Upper lobe of right lung (tissue), 1 donor: ENCODE measurements around the gene BSND. TPM values are rescaled to one million over a fixed set of nuclear protein-coding genes. Genes with fewer than 3 reads are reported as not detected.

Experiments
- ATAC-seq: fragments of 200-7000 bp; cut with Tn5 transposase; one replicate; pipeline ENCODE4 v1.9.1; 2020; ENCODE audit warnings: mild to moderate bottlenecking, moderate library complexity
- DNase-seq: peaks from one replicate; pipeline ENCODE4 v3.0.0-alpha.2; 2020
- H3K27ac ChIP-seq: fragments of 200-600 bp; one replicate; pipeline ENCODE4 v1.8.0; 2022
- H3K27me3 ChIP-seq: fragments of 200-600 bp; one replicate; pipeline ENCODE4 v1.8.0; 2022; ENCODE audit warnings: mild to moderate bottlenecking
- H3K36me3 ChIP-seq: fragments of 200-600 bp; one replicate; pipeline ENCODE4 v1.8.0; 2022
- H3K4me1 ChIP-seq: fragments of 200-600 bp; one replicate; pipeline ENCODE4 v1.8.0; 2022
- H3K4me3 ChIP-seq: fragments of 200-600 bp; one replicate; pipeline ENCODE4 v1.8.0; 2022; ENCODE audit warnings: mild to moderate bottlenecking
- H3K9me3 ChIP-seq: fragments of 200-600 bp; one replicate; pipeline ENCODE4 v1.8.0; 2022
- CTCF ChIP-seq: fragments of 200-600 bp; IDR thresholded peaks from one replicate; pipeline ENCODE4 v1.8.0; 2022; ENCODE audit warnings: antibody characterized with exemption
- intact Hi-C: fragments of 100-400 bp; cut with DNase I; formaldehyde crosslinking; loops from one replicate; pipeline ENCODE4 v1.11.0; 2022
- total RNA-seq: library from RNA; stranded (reverse); fragmentation: NEBNext Ultra II Directional; extraction: Animal tissue kit (Norgen Biotek cat#: 25700); gene quantifications from one replicate; pipeline ENCODE4 v1.2.1, GENCODE V29; 2021
- donor health status: DM: no; HTN: yes; CAD: no; lungs with severe emphysema.

The BSND gene
- total RNA-seq, 1 donor from 2014 or later, result not detected

- TF ChIP-seq CTCF, result no peak
- ATAC-seq, result no peak
- Histone ChIP-seq H3K4me1 (no peaks in the 10 kb centered on the region), H3K36me3 (no peaks in the 10 kb centered on the region), H3K4me3 (no peak overlapping the region), H3K27ac (no peak overlapping the region), H3K27me3 (no peaks in the 10 kb centered on the region), H3K9me3 (no peaks in the 10 kb centered on the region)
- intact Hi-C loops, result no loop called here
- no peak for DNase-seq
Observed at GRCh38 chr1:55051169-55051568, 52.4 kb downstream of the BSND start.

GRCh38 chr1:55051621-55052020 lies 52.9 kb downstream of the BSND start:
- Histone ChIP-seq H3K36me3 (no peaks in the 10 kb centered on the region), H3K4me1 (no peaks in the 10 kb centered on the region), H3K4me3 (no peak overlapping the region), H3K9me3 (no peaks in the 10 kb centered on the region), H3K27me3 (no peaks in the 10 kb centered on the region), H3K27ac (no peak overlapping the region)
- no peak for TF ChIP-seq CTCF
- peak; percentile 39 for DNase-seq
- ATAC-seq, result no peak
- intact Hi-C loops, result no loop called here

- H3K4me1 ChIP-seq, result no peaks in the 10 kb centered on the region
- no peak for TF ChIP-seq CTCF
- H3K27me3 ChIP-seq, result no peaks in the 10 kb centered on the region
- ATAC-seq, result no peak
- H3K9me3 ChIP-seq, result no peaks in the 10 kb centered on the region
- DNase-seq, result peak; percentile 67
- intact Hi-C loops, result no loop called here
- no peak overlapping the region for H3K27ac ChIP-seq
- no peaks in the 10 kb centered on the region for H3K36me3 ChIP-seq
- H3K4me3 ChIP-seq, result no peak overlapping the region
Observed at GRCh38 chr1:55052221-55053142, 53.7 kb downstream of the BSND start.

GRCh38 chr1:55053265-55053954 lies 54.7 kb downstream of the BSND start:
- DNase-seq (peak; percentile 66), ATAC-seq (peak; percentile 84)
- no peaks in the 10 kb centered on the region for H3K36me3 ChIP-seq
- no peak overlapping the region for H3K27ac ChIP-seq
- H3K9me3 ChIP-seq, result no peaks in the 10 kb centered on the region
- no peaks in the 10 kb centered on the region for H3K4me1 ChIP-seq
- intact Hi-C loops, result no loop called here
- TF ChIP-seq CTCF, result no peak
- H3K27me3 ChIP-seq, result no peaks in the 10 kb centered on the region
- H3K4me3 ChIP-seq, result no peak overlapping the region

- Histone ChIP-seq H3K4me1 (no peaks in the 10 kb centered on the region), H3K36me3 (no peaks in the 10 kb centered on the region), H3K9me3 (no peaks in the 10 kb centered on the region), H3K27ac (no peak overlapping the region), H3K4me3 (no peak overlapping the region), H3K27me3 (no peaks in the 10 kb centered on the region)
- DNase-seq (no peak), ATAC-seq (no peak)
- intact Hi-C loops, result no loop called here
- TF ChIP-seq CTCF, result no peak
Observed at GRCh38 chr1:55054396-55054795, 55.7 kb downstream of the BSND start.
